GM12878 (cell line): Measurements from ENCODE around the gene S1PR4. TPM values are rescaled to one million over a fixed set of nuclear protein-coding genes. Genes with fewer than 3 reads are reported as not detected.

Experiments used
- BCL3 ChIP-seq: IDR thresholded peaks from 2 replicates; pipeline ENCODE4 v1.6.1; 2011; ENCODE audit warnings: borderline replicate concordance, low read depth, mild to moderate bottlenecking, moderate library complexity, low read length; ENCODE audit not compliant: insufficient read depth, poor library complexity, severe bottlenecking
- CEBPB ChIP-seq, 2 experiments: fragments of 150-350 bp in 1 of 2; IDR thresholded peaks; 2 replicates each; pipeline ENCODE4 v1.6.1; 2012 to 2014; ENCODE audit warnings: low read depth in 2 of 2, low read length in 2 of 2, borderline replicate concordance in 1 of 2, inconsistent platforms in 1 of 2
- CHD2 ChIP-seq: IDR thresholded peaks from 2 replicates; pipeline ENCODE4 v1.6.1; 2011; ENCODE audit warnings: low read depth, low read length, improper control_type of control experiment, borderline replicate concordance
- E4F1 ChIP-seq: fragments of 450-650 bp; IDR thresholded peaks from 2 replicates; pipeline ENCODE4 v1.6.1; 2018; ENCODE audit warnings: borderline replicate concordance, mild to moderate bottlenecking; ENCODE audit not compliant: partially characterized antibody
- ELK1 ChIP-seq: IDR thresholded peaks from 2 replicates; pipeline ENCODE4 v1.6.1; 2012; ENCODE audit warnings: low read depth, low read length, improper control_type of control experiment
- EP300 ChIP-seq, 2 experiments: fragments of 150-350 bp in 1 of 2; IDR thresholded peaks; 2 replicates each; pipeline ENCODE4 v1.6.1; 2011 to 2012; ENCODE audit warnings: low read depth in 2 of 2, low read length in 2 of 2, borderline replicate concordance in 1 of 2, improper control_type of control experiment in 1 of 2, inconsistent platforms in 1 of 2; ENCODE audit not compliant: control insufficient read depth in 1 of 2
- HCFC1 ChIP-seq: fragments of 150-350 bp; IDR thresholded peaks from 2 replicates; pipeline ENCODE4 v1.6.1; 2014; ENCODE audit warnings: low read length
- IKZF2 ChIP-seq, 2 experiments: fragments of 450-650 bp; IDR thresholded peaks; 2 replicates each; pipeline ENCODE4 v1.6.1; 2017; ENCODE audit warnings: mild to moderate bottlenecking in 2 of 2, moderate library complexity in 2 of 2
- JUNB ChIP-seq: IDR thresholded peaks from 2 replicates; pipeline ENCODE4 v1.6.1; 2016; ENCODE audit warnings: antibody characterized with exemption, mild to moderate bottlenecking
- JUND ChIP-seq: IDR thresholded peaks from 2 replicates; pipeline ENCODE4 v1.6.1; 2012; ENCODE audit warnings: low read depth, mild to moderate bottlenecking, low read length, improper control_type of control experiment, moderate library complexity
- MTA2 ChIP-seq: fragments of 450-650 bp; IDR thresholded peaks from 2 replicates; pipeline ENCODE4 v1.6.1; 2016; ENCODE audit warnings: low read depth, mild to moderate bottlenecking, moderate library complexity
- MTA3 ChIP-seq: IDR thresholded peaks from 2 replicates; pipeline ENCODE4 v1.6.1; 2012; ENCODE audit warnings: low read length, inconsistent platforms, borderline replicate concordance
- NFXL1 ChIP-seq: fragments of 450-650 bp; IDR thresholded peaks from 2 replicates; pipeline ENCODE4 v1.6.1; 2017; ENCODE audit warnings: antibody characterized with exemption, mild to moderate bottlenecking, borderline replicate concordance
- RELB ChIP-seq: fragments of 450-650 bp; IDR thresholded peaks from 2 replicates; pipeline ENCODE4 v1.6.1; 2017; ENCODE audit warnings: low read depth, mild to moderate bottlenecking, moderate library complexity
- SP1 ChIP-seq: IDR thresholded peaks from one replicate; pipeline ENCODE4 v1.6.1; 2011; ENCODE audit warnings: low read depth, low read length
- SPI1 ChIP-seq: IDR thresholded peaks from 2 replicates; pipeline ENCODE4 v1.6.1; 2011; ENCODE audit warnings: low read depth, mild to moderate bottlenecking, low read length, moderate library complexity, borderline replicate concordance; ENCODE audit not compliant: insufficient read depth
- SREBF1 ChIP-seq: IDR thresholded peaks from 2 replicates; pipeline ENCODE4 v1.6.1; 2012; ENCODE audit warnings: mild to moderate bottlenecking, low read length
- STAT1 ChIP-seq: fragments of 450-650 bp; conservative IDR thresholded peaks from 2 replicates; pipeline ENCODE4 v1.6.1; 2014; ENCODE audit warnings: antibody characterized with exemption, mild to moderate bottlenecking
- TARDBP ChIP-seq: IDR thresholded peaks from 2 replicates; pipeline ENCODE4 v1.6.1; 2016; ENCODE audit warnings: borderline replicate concordance
- ZNF384 ChIP-seq: IDR thresholded peaks from 2 replicates; pipeline ENCODE4 v1.6.1; 2012; ENCODE audit warnings: low read depth, mild to moderate bottlenecking, low read length, improper control_type of control experiment, borderline replicate concordance
- ZZZ3 ChIP-seq: IDR thresholded peaks from 2 replicates; pipeline ENCODE4 v1.6.1; 2011; ENCODE audit warnings: low read depth; ENCODE audit not compliant: control insufficient read depth, insufficient read length
- polyA plus RNA-seq, 11 experiments: library from polyadenylated mRNA; depleted of rRNA in 4 of 11; unstranded in 6 of 11; stranded (reverse) in 5 of 11; fragments of >200 nt; fragmentation: Nextera tagmentation in 4 of 11; fragmentation: Illumina TruSeq in 1 of 11; extraction: Ambion mirVana in 4 of 11; extraction: Trizol in 1 of 11; gene quantifications; 1 replicate in 1 of 11; 2 replicates in 10 of 11; pipeline versions ENCODE4 v1.2.1 to v1.2.3, GENCODE V29; 2011 to 2016; ENCODE audit warnings: inconsistent platforms in 2 of 11, missing spikeins in 2 of 11, low read depth in 1 of 11
- total RNA-seq, 4 experiments: library from RNA; depleted of rRNA in 3 of 4; stranded (reverse); fragments of >200 nt in 3 of 4; fragmentation: Illumina TruSeq in 1 of 4; extraction: Trizol in 1 of 4; gene quantifications; 2 replicates each; pipeline versions ENCODE4 v1.2.1 to v1.2.3, GENCODE V29; 2013 to 2021

Gene S1PR4
- total and polyA plus RNA-seq, 10 of the 15 experiments (the other 5 are each of a cell fraction or from before 2014, with no cell fraction given): 0.19 to 57.7 (median 32.4) TPM; not detected in 1

DNA sequence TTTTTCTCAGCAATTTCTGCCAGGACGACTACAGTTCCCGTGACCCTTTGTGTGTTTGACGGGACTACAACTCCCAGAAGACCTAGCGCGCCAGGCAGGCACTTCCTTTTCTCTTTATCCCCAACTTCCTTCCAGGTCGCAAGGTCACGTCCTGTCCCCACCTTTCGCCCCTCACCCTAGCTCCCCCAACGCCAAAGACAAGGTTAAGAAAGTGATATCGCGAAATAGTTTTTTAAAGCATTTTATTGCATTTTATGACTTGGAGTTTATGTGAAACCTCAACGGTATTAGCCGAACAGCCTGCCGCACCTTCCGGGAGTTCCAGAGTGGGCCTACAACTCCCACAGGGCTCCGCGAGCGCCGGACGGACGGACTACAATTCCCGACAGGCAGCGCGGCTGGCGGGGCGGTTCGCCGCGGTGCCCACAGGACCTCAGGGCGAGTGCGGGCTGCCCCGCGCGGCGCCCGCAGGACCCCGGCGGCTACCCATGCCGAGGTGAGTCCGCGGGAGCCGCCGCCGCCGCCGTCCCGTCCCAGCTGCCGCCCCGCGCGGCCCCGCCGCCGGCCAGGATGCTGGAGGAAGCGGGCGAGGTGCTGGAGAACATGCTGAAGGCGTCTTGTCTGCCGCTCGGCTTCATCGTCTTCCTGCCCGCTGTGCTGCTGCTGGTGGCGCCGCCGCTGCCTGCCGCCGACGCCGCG lies 7.0 kb downstream of the S1PR4 start, which contains the start of gene NCLN (continued):
- 0 out of 2 replicates have a peak, but pooled peaks have one; percentile 45 for TF ChIP-seq RELB
- peak; percentile 89 for TF ChIP-seq HCFC1
- TF ChIP-seq ZZZ3: no peak
- TF ChIP-seq ZNF384: no peak
- TF ChIP-seq ELK1: 0 out of 2 replicates have a peak, but pooled peaks have one; percentile 22
- no peak for TF ChIP-seq JUND
- no peak for TF ChIP-seq EP300 (IDR thresholded peaks at IDR 0.05; ENCODE audit: borderline replicate concordance in 1 of 2, control insufficient read depth in 1 of 2, low read depth in 2 of 2, low read length in 2 of 2)
- peak; percentile 82 for TF ChIP-seq TARDBP
- peak; percentile 68; the same call in 1 of the 2 replicates for TF ChIP-seq SPI1
- no peak for TF ChIP-seq CEBPB (IDR thresholded peaks at IDR 0.05; ENCODE audit: borderline replicate concordance in 1 of 2, low read depth in 2 of 2, low read length in 2 of 2)
- peak; percentile 90 for TF ChIP-seq MTA2
- TF ChIP-seq SP1: peak; percentile 2
- TF ChIP-seq CHD2: peak; percentile 60; the same call in 1 of the 2 replicates
- TF ChIP-seq E4F1: peak; percentile 72
- TF ChIP-seq MTA3: no peak
- 0 out of 2 replicates have a peak, but pooled peaks have one; percentile 32 for TF ChIP-seq STAT1
- TF ChIP-seq SREBF1: no peak
- TF ChIP-seq BCL3: no peak
- TF ChIP-seq IKZF2 (IDR thresholded peaks at IDR 0.05): no peak; a peak in 1 of 4 replicates
- no peak for TF ChIP-seq NFXL1
- no peak for TF ChIP-seq JUNB
